H1 (cell line): ENCODE data around the gene PRKAR1B. TPM values are rescaled to one million over a fixed set of nuclear protein-coding genes. Genes with fewer than 3 reads are reported as not detected.

Experiments
- CTCF ChIA-PET: fragments of 300-600 bp; sonication (Branson Sonifier 250); formaldehyde crosslinking; loops from one replicate; lab custom pipeline; 2021; ENCODE audit not compliant: partially characterized antibody; lab: Charles Lee
- POLR2A ChIA-PET: fragments of 300-600 bp; sonication (Branson Sonifier 250); formaldehyde crosslinking; loops from one replicate; lab custom pipeline; 2021; ENCODE audit warnings: inconsistent platforms; ENCODE audit not compliant: partially characterized antibody; lab: Charles Lee
- DNase-seq, 2 experiments: peaks; one replicate each; pipeline versions ENCODE4 v3.0.0 to v3.0.0-alpha.2; 2010 to 2022; ENCODE audit warnings: low spot score in 2 of 2, low read depth in 1 of 2, mixed read lengths in 1 of 2
- FAIRE-seq: peaks from 2 replicates; lab custom pipeline; 2011; peaks lifted over from hg19 to GRCh38; lab: Jason Lieb, UNC
- H2AFZ ChIP-seq: 2 replicates; pipeline ENCODE4 v1.8.1; 2012; ENCODE audit warnings: low read length, inconsistent platforms
- H2AK5ac ChIP-seq: 2 replicates; pipeline ENCODE4 v1.6.1; 2013; ENCODE audit warnings: low read depth, low read length
- H2BK120ac ChIP-seq: replicated peaks from 2 replicates; pipeline ENCODE3; 2013; ENCODE audit warnings: low read depth, low read length, inconsistent platforms
- H2BK12ac ChIP-seq: 2 replicates; pipeline ENCODE4 v1.6.1; 2013; ENCODE audit warnings: low read depth, low read length
- H2BK15ac ChIP-seq: 2 replicates; pipeline ENCODE4 v1.6.1; 2013; ENCODE audit warnings: low read length
- H2BK20ac ChIP-seq: 2 replicates; pipeline ENCODE4 v1.6.1; 2013; ENCODE audit warnings: low read length
- H2BK5ac ChIP-seq: 2 replicates; pipeline ENCODE4 v1.6.1; 2013; ENCODE audit warnings: low read depth, low read length
- H3K14ac ChIP-seq: 2 replicates; pipeline ENCODE4 v1.6.1; 2013; ENCODE audit warnings: inconsistent platforms; ENCODE audit not compliant: insufficient read length
- H3K18ac ChIP-seq: 2 replicates; pipeline ENCODE4 v1.6.1; 2013; ENCODE audit warnings: low read length; ENCODE audit errors: extremely low read depth
- H3K23ac ChIP-seq: 2 replicates; pipeline ENCODE4 v1.6.1; 2013; ENCODE audit warnings: inconsistent platforms; ENCODE audit not compliant: insufficient read length
- H3K23me2 ChIP-seq: 2 replicates; pipeline ENCODE4 v1.6.1; 2013; ENCODE audit warnings: low read depth, low read length
- H3K27ac ChIP-seq: 2 replicates; pipeline ENCODE4 v1.6.1; 2011; ENCODE audit warnings: low read depth, low read length, inconsistent platforms
- H3K27me3 ChIP-seq, 4 experiments: replicated peaks in 1 of 4; 1 replicate in 1 of 4; 2 replicates in 3 of 4; pipeline versions ENCODE4 v1.6.1 to v1.8.1; 2011 to 2013; ENCODE audit warnings: low read length in 3 of 4, mild to moderate bottlenecking in 3 of 4, inconsistent platforms in 2 of 4, mixed read lengths in 2 of 4, moderate library complexity in 1 of 4; ENCODE audit not compliant: control insufficient read depth in 3 of 4, insufficient read depth in 3 of 4; ENCODE audit errors: extremely low read depth in 1 of 4
- H3K36me3 ChIP-seq, 4 experiments: 2 replicates each; pipeline versions ENCODE4 v1.6.1 to v1.8.1; 2011 to 2013; ENCODE audit warnings: mild to moderate bottlenecking in 4 of 4, low read length in 3 of 4, moderate library complexity in 2 of 4, control low read depth in 1 of 4, inconsistent platforms in 1 of 4; ENCODE audit not compliant: insufficient read depth in 4 of 4, control insufficient read depth in 2 of 4
- H3K4ac ChIP-seq: replicated peaks from 2 replicates; pipeline ENCODE3; 2013; ENCODE audit warnings: low read length, low read depth, mixed read lengths, inconsistent platforms; ENCODE audit not compliant: insufficient read length
- H3K4me1 ChIP-seq, 4 experiments: replicated peaks in 1 of 4; 1 replicate in 1 of 4; 2 replicates in 3 of 4; pipeline versions ENCODE4 v1.6.1 to v1.8.1; 2011 to 2013; ENCODE audit warnings: low read length in 3 of 4, inconsistent platforms in 2 of 4, mixed read lengths in 1 of 4; ENCODE audit not compliant: insufficient read depth in 4 of 4, control insufficient read depth in 3 of 4
- H3K4me2 ChIP-seq, 2 experiments: 2 replicates each; pipeline versions ENCODE4 v1.6.1 to v1.8.1; 2011 to 2013; ENCODE audit warnings: low read depth in 2 of 2, low read length in 2 of 2, control low read depth in 1 of 2, inconsistent platforms in 1 of 2, mild to moderate bottlenecking in 1 of 2; ENCODE audit not compliant: insufficient read depth in 1 of 2
- H3K4me3 ChIP-seq, 4 experiments: fragments of 200-600, 300-600 bp in 1 of 4; sonication (generic), shearing (Covaris generic), sonication (Bioruptor Twin) in 1 of 4; 2 replicates each; pipeline versions ENCODE4 v1.5.1 to v1.8.1; 2011 to 2016; ENCODE audit warnings: low read length in 4 of 4, low read depth in 3 of 4, control low read depth in 2 of 4, inconsistent platforms in 2 of 4, mild to moderate bottlenecking in 2 of 4, mixed read lengths in 1 of 4, moderate library complexity in 1 of 4; ENCODE audit not compliant: insufficient read depth in 2 of 4; ENCODE audit errors: extremely low read depth in 1 of 4
- H3K56ac ChIP-seq: replicated peaks from 2 replicates; pipeline ENCODE3; 2013; ENCODE audit warnings: low read depth, mild to moderate bottlenecking, mixed read lengths, low read length, inconsistent platforms; ENCODE audit not compliant: insufficient read length
- H3K79me1 ChIP-seq: 2 replicates; pipeline ENCODE4 v1.6.1; 2013; ENCODE audit warnings: low read depth, low read length, control low read depth
- H3K79me2 ChIP-seq, 2 experiments: 2 replicates each; pipeline versions ENCODE4 v1.6.1 to v1.8.1; 2012 to 2013; ENCODE audit warnings: low read length in 2 of 2, mild to moderate bottlenecking in 2 of 2, inconsistent platforms in 1 of 2; ENCODE audit not compliant: insufficient read depth in 2 of 2, control insufficient read depth in 1 of 2
- H3K9ac ChIP-seq, 4 experiments: replicated peaks in 1 of 4; 1 replicate in 1 of 4; 2 replicates in 3 of 4; pipeline versions ENCODE4 v1.6.1 to v1.8.1; 2011 to 2013; ENCODE audit warnings: low read depth in 3 of 4, low read length in 3 of 4, control low read depth in 2 of 4, mild to moderate bottlenecking in 2 of 4, moderate library complexity in 2 of 4, inconsistent platforms in 1 of 4; ENCODE audit errors: extremely low read depth in 1 of 4
- H3K9me3 ChIP-seq, 2 experiments: 2 replicates each; pipeline versions ENCODE4 v1.6.1 to v1.8.1; 2012 to 2013; ENCODE audit warnings: mild to moderate bottlenecking in 2 of 2, moderate library complexity in 2 of 2, control low read depth in 1 of 2, inconsistent platforms in 1 of 2, low read depth in 1 of 2, low read length in 1 of 2, mixed read lengths in 1 of 2; ENCODE audit not compliant: insufficient read depth in 2 of 2
- H4K20me1 ChIP-seq, 2 experiments: replicated peaks in 1 of 2; 2 replicates each; pipeline versions ENCODE3 to v1.8.1; 2011 to 2013; ENCODE audit warnings: inconsistent platforms in 2 of 2, low read length in 2 of 2, mild to moderate bottlenecking in 1 of 2; ENCODE audit not compliant: insufficient read depth in 2 of 2, control insufficient read depth in 1 of 2
- H4K5ac ChIP-seq: 2 replicates; pipeline ENCODE4 v1.6.1; 2013; ENCODE audit warnings: low read length, low read depth, mixed read lengths, inconsistent platforms; ENCODE audit not compliant: insufficient read length
- H4K8ac ChIP-seq: 2 replicates; pipeline ENCODE4 v1.8.0; 2013; ENCODE audit warnings: mild to moderate bottlenecking, moderate library complexity, low read length, inconsistent platforms; ENCODE audit not compliant: insufficient read depth; ENCODE audit errors: extremely low read depth
- H4K91ac ChIP-seq: replicated peaks from 2 replicates; pipeline ENCODE3; 2013; ENCODE audit warnings: low read length, mixed read lengths, inconsistent platforms; ENCODE audit not compliant: insufficient read length
- BACH1 ChIP-seq: IDR thresholded peaks from 2 replicates; pipeline ENCODE4 v1.6.1; 2012; ENCODE audit warnings: low read length, improper control_type of control experiment
- CHD1 ChIP-seq: IDR thresholded peaks from 2 replicates; pipeline ENCODE4 v1.6.1; 2012; ENCODE audit warnings: low read depth, low read length, improper control_type of control experiment
- CTBP2 ChIP-seq: IDR thresholded peaks from 2 replicates; pipeline ENCODE4 v1.7.0; 2011; ENCODE audit warnings: borderline replicate concordance, mild to moderate bottlenecking, moderate library complexity, mixed read lengths, low read length; ENCODE audit not compliant: insufficient read depth, insufficient read length
- EP300 ChIP-seq, 2 experiments: IDR thresholded peaks; 1 replicate in 1 of 2; 2 replicates in 1 of 2; pipeline ENCODE4 v1.6.1; 2011 to 2012; ENCODE audit warnings: low read depth in 2 of 2, low read length in 2 of 2, mild to moderate bottlenecking in 2 of 2, borderline replicate concordance in 1 of 2, inconsistent platforms in 1 of 2, moderate library complexity in 1 of 2
- GABPA ChIP-seq: IDR thresholded peaks from 2 replicates; pipeline ENCODE4 v1.6.1; 2011; ENCODE audit warnings: mild to moderate bottlenecking, low read length, moderate library complexity, borderline replicate concordance; ENCODE audit not compliant: insufficient read depth
- HDAC6 ChIP-seq: IDR thresholded peaks from one replicate; pipeline ENCODE4 v1.7.1; 2012; ENCODE audit warnings: low read depth, mild to moderate bottlenecking, inconsistent platforms, low read length, moderate library complexity
- NANOG ChIP-seq: IDR thresholded peaks from 2 replicates; pipeline ENCODE4 v1.6.1; 2011; ENCODE audit warnings: low read length, low read depth, mild to moderate bottlenecking, inconsistent platforms; ENCODE audit not compliant: insufficient read depth, poor library complexity, severe bottlenecking
- NRF1 ChIP-seq: IDR thresholded peaks from 2 replicates; pipeline ENCODE4 v1.6.1; 2011; ENCODE audit warnings: mild to moderate bottlenecking, low read depth, low read length, improper control_type of control experiment
- SP2 ChIP-seq: IDR thresholded peaks from 2 replicates; pipeline ENCODE4 v1.6.1; 2012; ENCODE audit warnings: mild to moderate bottlenecking, low read length, inconsistent platforms
- TEAD4 ChIP-seq: IDR thresholded peaks from 2 replicates; pipeline ENCODE4 v1.6.1; 2012; ENCODE audit warnings: low read depth, low read length, inconsistent platforms, mixed read lengths
- YY1 ChIP-seq: IDR thresholded peaks from 2 replicates; pipeline ENCODE4 v1.6.1; 2011; ENCODE audit warnings: low read depth, mild to moderate bottlenecking, low read length
- ZNF274 ChIP-seq: IDR thresholded peaks from 2 replicates; pipeline ENCODE4 v1.7.0; 2012; ENCODE audit warnings: low read length, borderline replicate concordance; ENCODE audit errors: extremely low read depth
- WGBS, 2 experiments: shearing (Covaris generic) in 1 of 2; methylation state at CpG; one replicate each; pipeline versions ENCODE4 v1.1.6 to v1.1.7; 2013 to 2015; ENCODE audit warnings: low lambda C conversion rate in 2 of 2, mixed read lengths in 2 of 2, inconsistent platforms in 1 of 2, low coverage in 1 of 2, missing lambda C conversion rate in 1 of 2; ENCODE audit not compliant: insufficient replicate concordance in 2 of 2, insufficient coverage in 1 of 2, insufficient read length in 1 of 2; ENCODE audit errors: extremely low coverage in 1 of 2, missing lambda C conversion rate in 1 of 2; 5-methylcytosine and 5-hydroxymethylcytosine counted together
- polyA plus RNA-seq, 7 experiments: library from polyadenylated mRNA; depleted of rRNA in 3 of 7; stranded (reverse) in 5 of 7; unstranded in 2 of 7; fragments of >200 nt in 5 of 7; fragments of 200-250 nt in 2 of 7; gene quantifications; 1 replicate in 5 of 7; 2 replicates in 1 of 7; 4 replicates in 1 of 7; pipeline versions ENCODE4 v1.2.1 to v1.2.3, GENCODE V29; 2011 to 2013; ENCODE audit warnings: missing spikeins in 2 of 7, mixed read lengths in 2 of 7
- total RNA-seq: library from RNA; stranded (reverse); fragmentation: NEBNext Ultra II Directional; extraction: Animal tissue kit (Norgen Biotek cat#: 25700); gene quantifications from 2 replicates; pipeline ENCODE4 v1.2.1, GENCODE V29; 2021
- TF ChIP-seq, protein P1 (sequence below): IDR thresholded peaks from 2 replicates; pipeline ENCODE4 v1.6.1; 2011; ENCODE audit warnings: low read length, improper control_type of control experiment

The PRKAR1B gene
- total and polyA plus RNA-seq, 2 of the 8 experiments (the other 6 are each of a cell fraction or from before 2014, with no cell fraction given) = 12.3 to 55.7 TPM

DNA sequence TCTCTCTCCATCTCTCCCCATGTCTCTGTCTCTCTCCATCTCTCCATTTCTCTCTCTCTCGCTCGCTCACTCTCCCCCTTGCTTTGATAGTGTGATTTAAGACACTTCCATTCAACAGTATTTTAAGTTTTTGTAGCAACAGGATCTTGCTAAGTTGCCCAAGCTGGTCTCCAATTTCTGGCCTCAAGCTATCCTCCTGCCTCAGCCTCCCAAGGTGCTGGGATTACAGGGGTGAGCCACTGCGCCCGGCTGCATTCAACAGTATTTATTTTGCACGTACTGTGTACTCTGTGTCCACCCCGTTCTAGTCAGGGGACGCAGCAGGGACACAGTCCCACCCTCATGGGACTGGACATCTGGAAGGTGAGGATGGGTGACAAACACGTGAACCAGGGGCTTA lies 193.0 kb downstream of the PRKAR1B start:
- no peak overlapping the region for H3K18ac ChIP-seq
- no peak overlapping the region for H2BK20ac ChIP-seq
- no peak for FAIRE-seq
- H3K4ac ChIP-seq = no peak overlapping the region
- no peak overlapping the region for H4K5ac ChIP-seq
- POLR2A ChIA-PET = no interaction called here
- H3K56ac ChIP-seq = no peak overlapping the region
- H3K27ac ChIP-seq = no peak overlapping the region
- H3K9me3 ChIP-seq = no peaks in the 10 kb centered on the region
- H2BK15ac ChIP-seq = no peak overlapping the region
- H3K23me2 ChIP-seq = no peaks in the 10 kb centered on the region
- no peak overlapping the region for H3K14ac ChIP-seq
- WGBS, 2 experiments = 92% methylated on average over 8 of the region's 8 CpGs; no CpG with 5 or more reads in 1 of the 2 experiments
- H3K27me3 ChIP-seq = no peaks in the 10 kb centered on the region
- H3K79me1 ChIP-seq = no peaks in the 10 kb centered on the region; the same call in 1 of the 2 replicates
- H2AFZ ChIP-seq = no peak overlapping the region
- H3K4me3 ChIP-seq = no peak overlapping the region
- H3K23ac ChIP-seq = no peak overlapping the region
- H3K4me1 ChIP-seq = peaks cover 0 to 12% (median 8%) of the 10 kb centered on the region in 4 experiments; a peak in 5 of 7 replicates
- no peaks in the 10 kb centered on the region for H4K20me1 ChIP-seq
- no peak overlapping the region for H4K8ac ChIP-seq
- CTCF ChIA-PET = interaction anchor here (1.2 to 2.1 kb wide), 2 partner anchors 9 to 201 kb away, joined by 4 to 5 read pairs; no protein-coding TSS in a partner anchor
- no peak overlapping the region for H2BK120ac ChIP-seq
- no peak for DNase-seq
- no peak overlapping the region for H3K4me2 ChIP-seq
- H2BK12ac ChIP-seq = 0 out of 2 replicates have a peak overlapping the region, but pooled peaks have one; percentile 4
- H3K36me3 ChIP-seq = no peaks in the 10 kb centered on the region
- H4K91ac ChIP-seq = no peak overlapping the region
- H2AK5ac ChIP-seq = no peak overlapping the region
- no peak overlapping the region for H3K9ac ChIP-seq
- no peaks in the 10 kb centered on the region for H3K79me2 ChIP-seq
- H2BK5ac ChIP-seq = no peak overlapping the region
- no peak for TF ChIP-seq GABPA
- no peak for TF ChIP-seq CHD1
- TF ChIP-seq BACH1 = no peak
- TF ChIP-seq EP300 (IDR thresholded peaks at IDR 0.05; ENCODE audit: borderline replicate concordance in 1 of 2, low read depth in 2 of 2, low read length in 2 of 2) = no peak
- TF ChIP-seq SP2 = no peak
- TF ChIP-seq TEAD4 = no peak
- no peak for TF ChIP-seq ZNF274
- no peak for TF ChIP-seq HDAC6
- TF ChIP-seq, protein P1, sequence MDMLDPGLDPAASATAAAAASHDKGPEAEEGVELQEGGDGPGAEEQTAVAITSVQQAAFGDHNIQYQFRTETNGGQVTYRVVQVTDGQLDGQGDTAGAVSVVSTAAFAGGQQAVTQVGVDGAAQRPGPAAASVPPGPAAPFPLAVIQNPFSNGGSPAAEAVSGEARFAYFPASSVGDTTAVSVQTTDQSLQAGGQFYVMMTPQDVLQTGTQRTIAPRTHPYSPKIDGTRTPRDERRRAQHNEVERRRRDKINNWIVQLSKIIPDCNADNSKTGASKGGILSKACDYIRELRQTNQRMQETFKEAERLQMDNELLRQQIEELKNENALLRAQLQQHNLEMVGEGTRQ = no peak
- TF ChIP-seq NRF1 = no peak
- no peak for TF ChIP-seq NANOG
- TF ChIP-seq CTBP2 = no peak
- no peak for TF ChIP-seq YY1
